ENCODE measurements around the gene LMBR1L. TPM values are rescaled to one million over a fixed set of nuclear protein-coding genes. Genes with fewer than 3 reads are reported as not detected.
"Not testable (repeated sequence)": the region's sequence is repeated elsewhere in the genome, so short reads cannot be mapped to it uniquely, and the experiment has no call there.

The LMBR1L gene
- total RNA-seq, 3 donors from 2014 or later (not counting 1 experiment from before 2014, with no cell fraction given), result 262 to 294 (median 271) TPM

GRCh38 chr12:49138587-49138986, 27.9 kb upstream of the LMBR1L start:
- TF ChIP-seq CTCF (IDR thresholded peaks at IDR 0.05), result no peak
- no peaks in the 10 kb centered on the region for H3K36me3 Mint-ChIP-seq
- H3K4me3 Mint-ChIP-seq, result no peak overlapping the region
- DNase-seq (no peak), ATAC-seq (no peak)
- Histone ChIP-seq H3K4me1 (ENCODE audit: control insufficient read depth, insufficient read depth, low read length) (no peaks in the 10 kb centered on the region), H3K27ac (ENCODE audit: low read length) (no peak overlapping the region), H3K4me3 (ENCODE audit: low read length) (no peak overlapping the region), H3K9me3 (ENCODE audit: control insufficient read depth, insufficient read depth, low read length) (no peaks in the 10 kb centered on the region), H3K36me3 (ENCODE audit: control insufficient read depth, insufficient read depth, low read length) (no peaks in the 10 kb centered on the region), H3K27me3 (ENCODE audit: control insufficient read depth, insufficient read depth, low read length) (no peaks in the 10 kb centered on the region)
- no peaks in the 10 kb centered on the region for H3K27me3 Mint-ChIP-seq (ENCODE audit: low read depth in 2 of 2)
- 80% methylated on average over 1 of the region's 2 CpGs for WGBS (ENCODE audit: insufficient coverage)
- intact Hi-C loops (cut with micrococcal nuclease), result no loop called here
- no peak overlapping the region for H3K27ac Mint-ChIP-seq
- no peaks in the 10 kb centered on the region for H3K4me1 Mint-ChIP-seq
- H3K9me3 Mint-ChIP-seq, result no peaks in the 10 kb centered on the region

- intact Hi-C loops (cut with micrococcal nuclease), result no loop called here
- H3K27ac Mint-ChIP-seq, result no peak overlapping the region
- no peak for TF ChIP-seq CTCF (IDR thresholded peaks at IDR 0.05)
These were observed 26.8 kb upstream of the LMBR1L start for GRCh38 chr12:49137476-49137875.

GRCh38 chr12:49136997-49137396, 26.4 kb upstream of the LMBR1L start:
- H3K4me3 ChIP-seq (ENCODE audit: low read length); H3K4me1 ChIP-seq (ENCODE audit: control insufficient read depth, insufficient read depth, low read length); H3K27ac Mint-ChIP-seq; H3K36me3 ChIP-seq (ENCODE audit: control insufficient read depth, insufficient read depth, low read length); intact Hi-C loops (cut with micrococcal nuclease); H3K27me3 Mint-ChIP-seq (ENCODE audit: low read depth in 2 of 2); H3K9me3 ChIP-seq (ENCODE audit: control insufficient read depth, insufficient read depth, low read length); H3K9me3 Mint-ChIP-seq; ATAC-seq; H3K36me3 Mint-ChIP-seq; H3K27ac ChIP-seq (ENCODE audit: low read length); H3K4me1 Mint-ChIP-seq; DNase-seq; H3K27me3 ChIP-seq (ENCODE audit: control insufficient read depth, insufficient read depth, low read length); H3K4me3 Mint-ChIP-seq: not testable (repeated sequence)
- 73% methylated on average over 3 of the region's 3 CpGs for WGBS (ENCODE audit: insufficient coverage)

More at GRCh38 chr12:49137476-49137875, 26.8 kb upstream of the LMBR1L start:
- Histone ChIP-seq H3K27me3 (ENCODE audit: control insufficient read depth, insufficient read depth, low read length) (no peaks in the 10 kb centered on the region), H3K27ac (ENCODE audit: low read length) (no peak overlapping the region), H3K4me3 (ENCODE audit: low read length) (no peak overlapping the region), H3K36me3 (ENCODE audit: control insufficient read depth, insufficient read depth, low read length) (no peaks in the 10 kb centered on the region), H3K9me3 (ENCODE audit: control insufficient read depth, insufficient read depth, low read length) (no peaks in the 10 kb centered on the region), H3K4me1 (ENCODE audit: control insufficient read depth, insufficient read depth, low read length) (no peaks in the 10 kb centered on the region)
- ATAC-seq (no peak), DNase-seq (no peak)
- Mint-ChIP-seq H3K4me3 (no peak overlapping the region), H3K27me3 (ENCODE audit: low read depth in 2 of 2) (no peaks in the 10 kb centered on the region), H3K36me3 (no peaks in the 10 kb centered on the region), H3K4me1 (no peaks in the 10 kb centered on the region), H3K9me3 (no peaks in the 10 kb centered on the region)
- 92% methylated on average over 1 of the region's 1 CpG for WGBS (ENCODE audit: insufficient coverage)

- 84% methylated on average over 10 of the region's 10 CpGs for WGBS (ENCODE audit: insufficient coverage)
- DNase-seq, result no peak
- Histone ChIP-seq H3K9me3 (ENCODE audit: control insufficient read depth, insufficient read depth, low read length) (no peaks in the 10 kb centered on the region), H3K27me3 (ENCODE audit: control insufficient read depth, insufficient read depth, low read length) (no peaks in the 10 kb centered on the region), H3K4me3 (ENCODE audit: low read length) (no peak overlapping the region), H3K27ac (ENCODE audit: low read length) (no peak overlapping the region), H3K36me3 (ENCODE audit: control insufficient read depth, insufficient read depth, low read length) (peaks cover 14% of the 10 kb centered on the region), H3K4me1 (ENCODE audit: control insufficient read depth, insufficient read depth, low read length) (peaks cover 15% of the 10 kb centered on the region)
- intact Hi-C loops (cut with micrococcal nuclease), result no loop called here
- no peak overlapping the region for H3K27ac Mint-ChIP-seq
- TF ChIP-seq CTCF (IDR thresholded peaks at IDR 0.05), result no peak
- no peaks in the 10 kb centered on the region for H3K27me3 Mint-ChIP-seq (ENCODE audit: low read depth in 2 of 2)
- no peaks in the 10 kb centered on the region for H3K9me3 Mint-ChIP-seq
- H3K36me3 Mint-ChIP-seq, result no peaks in the 10 kb centered on the region
- no peak for ATAC-seq
- peaks cover 26 to 27% of the 10 kb centered on the region in 2 donors for H3K4me1 Mint-ChIP-seq
- no peak overlapping the region for H3K4me3 Mint-ChIP-seq
These were observed 22.9 kb upstream of the LMBR1L start for GRCh38 chr12:49133590-49133989.

Data from natural killer cell (primary cell).